Ovary (tissue), 9 donors: ENCODE results near the gene RAP1GDS1. TPM values are rescaled to one million over a fixed set of nuclear protein-coding genes. Genes with fewer than 3 reads are reported as not detected.
"Not testable (repeated sequence)": the region's sequence is repeated elsewhere in the genome, so short reads cannot be mapped to it uniquely, and the experiment has no call there.

ENCODE experiments used
- DNase-seq, 5 donors: peaks; one replicate each; pipeline ENCODE4 v3.0.0-alpha.2; 2019 to 2020
- H3K27ac ChIP-seq, 2 donors: fragments of 200-600 bp; one replicate each; pipeline versions ENCODE4 v1.5.1 to v1.8.0; 2019 to 2022
- H3K27me3 ChIP-seq: fragments of 200-600 bp; one replicate; pipeline ENCODE4 v1.8.0; 2022
- H3K36me3 ChIP-seq: fragments of 200-600 bp; sonication (generic); one replicate; pipeline ENCODE4 v1.5.1; 2019
- H3K4me1 ChIP-seq: one replicate; pipeline ENCODE4 v1.8.1; 2013; ENCODE audit warnings: mild to moderate bottlenecking, moderate library complexity; ENCODE audit not compliant: insufficient read depth
- H3K4me3 ChIP-seq: fragments of 200-600 bp; sonication (generic); one replicate; pipeline ENCODE4 v1.5.1; 2017
- H3K9me3 ChIP-seq, 2 donors: fragments of 200-600 bp in 1 of 2; sonication (generic) in 1 of 2; one replicate each; pipeline versions ENCODE4 v1.5.1 to v1.8.1; 2013 to 2019; ENCODE audit warnings: mild to moderate bottlenecking in 1 of 2, moderate library complexity in 1 of 2
- EP300 ChIP-seq: sonication (generic); formaldehyde crosslinking; IDR thresholded peaks from one replicate; pipeline ENCODE4 v1.6.1; 2017; ENCODE audit warnings: antibody characterized with exemption
- POLR2A ChIP-seq: fragments of 450-650 bp; IDR thresholded peaks from one replicate; pipeline ENCODE4 v1.6.1; 2017; ENCODE audit warnings: antibody characterized with exemption, mild to moderate bottlenecking, moderate library complexity
- WGBS, 3 donors: extraction: QIAGEN DNeasy Blood & Tissue Kit in 1 of 3; methylation state at CpG; one replicate each; pipeline versions ENCODE4 v1.1.5 to v1.1.7; 2013 to 2017; 5-methylcytosine and 5-hydroxymethylcytosine counted together
- intact Hi-C, 4 donors: fragments of 100-400 bp; cut with DNase I; formaldehyde crosslinking; loops; one replicate each; pipeline versions ENCODE4 v1.11.0 to v1.15.1; 2022 to 2023
- polyA plus RNA-seq, 2 donors: library from polyadenylated mRNA; stranded (reverse); fragments of 200-250 nt in 1 of 2; fragments of 350-450 nt in 1 of 2; fragmentation: Illumina TruSeq in 1 of 2; extraction: RNeasy Lipid Tissue Mini Kit (QIAGEN cat#74804) in 1 of 2; gene quantifications; one replicate each; pipeline ENCODE4 v1.2.3, GENCODE V29; 2013 to 2014
- total RNA-seq, 7 donors: library from RNA; depleted of rRNA in 2 of 7; stranded (reverse); fragments of >200 nt in 2 of 7; fragmentation: NEBNext Ultra II Directional in 3 of 7; extraction: Animal tissue kit (Norgen Biotek cat#: 25700) in 3 of 7; gene quantifications; one replicate each; pipeline versions ENCODE4 v1.1.0 to v1.2.4, GENCODE V29; 2016 to 2023
- TF ChIP-seq, protein P1 (sequence below), 3 donors: fragments of 450-650 bp in 2 of 3; fragments of 200-600 bp in 1 of 3; IDR thresholded peaks; one replicate each; pipeline versions ENCODE4 v1.5.1 to v1.8.0; 2016 to 2022; ENCODE audit warnings: antibody characterized with exemption in 3 of 3, mild to moderate bottlenecking in 1 of 3
- donor health status: DM: no; HTN: no; CAD: no; lungs with moderate emphysema.
- donor health status: DM: no; HTN: no; CAD: no.
- donor health status: Bipolar disorder and iron deficiency.
- donor health status: DM: yes; HTN: yes; CAD: no.
- donor health status: DM: no; HTN: no; CAD: no.
- donor health status: DM: yes; HTN: yes; CAD: no.

Gene RAP1GDS1
- total and polyA plus RNA-seq, 9 donors, result 12.6 to 40.9 (median 24.9) TPM

DNA sequence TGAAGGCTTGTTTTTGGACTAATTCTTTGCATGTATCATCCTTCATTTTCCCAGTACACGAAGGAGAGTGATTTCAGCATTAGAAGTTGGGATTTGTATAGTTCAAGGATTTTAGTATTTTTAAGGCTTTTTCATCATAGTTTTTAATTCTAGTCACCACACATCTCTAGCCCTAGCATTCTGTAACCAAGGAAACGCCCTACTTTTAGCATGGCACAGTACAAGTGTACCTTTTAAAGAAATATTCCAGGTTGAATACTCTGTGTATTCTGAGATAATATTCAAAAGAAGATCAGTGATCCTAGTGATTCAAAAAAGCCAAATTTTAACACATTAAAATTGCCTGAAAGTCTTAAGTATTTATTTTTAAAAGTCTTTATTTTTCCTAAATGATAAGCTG lies 150.5 kb downstream of the RAP1GDS1 start:
- no peak for TF ChIP-seq POLR2A
- no peak for TF ChIP-seq EP300
- TF ChIP-seq, protein P1, sequence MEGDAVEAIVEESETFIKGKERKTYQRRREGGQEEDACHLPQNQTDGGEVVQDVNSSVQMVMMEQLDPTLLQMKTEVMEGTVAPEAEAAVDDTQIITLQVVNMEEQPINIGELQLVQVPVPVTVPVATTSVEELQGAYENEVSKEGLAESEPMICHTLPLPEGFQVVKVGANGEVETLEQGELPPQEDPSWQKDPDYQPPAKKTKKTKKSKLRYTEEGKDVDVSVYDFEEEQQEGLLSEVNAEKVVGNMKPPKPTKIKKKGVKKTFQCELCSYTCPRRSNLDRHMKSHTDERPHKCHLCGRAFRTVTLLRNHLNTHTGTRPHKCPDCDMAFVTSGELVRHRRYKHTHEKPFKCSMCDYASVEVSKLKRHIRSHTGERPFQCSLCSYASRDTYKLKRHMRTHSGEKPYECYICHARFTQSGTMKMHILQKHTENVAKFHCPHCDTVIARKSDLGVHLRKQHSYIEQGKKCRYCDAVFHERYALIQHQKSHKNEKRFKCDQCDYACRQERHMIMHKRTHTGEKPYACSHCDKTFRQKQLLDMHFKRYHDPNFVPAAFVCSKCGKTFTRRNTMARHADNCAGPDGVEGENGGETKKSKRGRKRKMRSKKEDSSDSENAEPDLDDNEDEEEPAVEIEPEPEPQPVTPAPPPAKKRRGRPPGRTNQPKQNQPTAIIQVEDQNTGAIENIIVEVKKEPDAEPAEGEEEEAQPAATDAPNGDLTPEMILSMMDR (IDR thresholded peaks at IDR 0.05), result no peak
- Histone ChIP-seq H3K27me3 (no peaks in the 10 kb centered on the region), H3K27ac (no peak overlapping the region), H3K36me3 (no peaks in the 10 kb centered on the region), H3K9me3 (no peaks in the 10 kb centered on the region), H3K4me1 (no peaks in the 10 kb centered on the region), H3K4me3 (no peak overlapping the region)
- intact Hi-C loops, result no loop called here
- WGBS, 3 donors, result 75 to 83% (median 79%) methylated on average over 2 of the region's 2 CpGs
- no peak for DNase-seq

DNA sequence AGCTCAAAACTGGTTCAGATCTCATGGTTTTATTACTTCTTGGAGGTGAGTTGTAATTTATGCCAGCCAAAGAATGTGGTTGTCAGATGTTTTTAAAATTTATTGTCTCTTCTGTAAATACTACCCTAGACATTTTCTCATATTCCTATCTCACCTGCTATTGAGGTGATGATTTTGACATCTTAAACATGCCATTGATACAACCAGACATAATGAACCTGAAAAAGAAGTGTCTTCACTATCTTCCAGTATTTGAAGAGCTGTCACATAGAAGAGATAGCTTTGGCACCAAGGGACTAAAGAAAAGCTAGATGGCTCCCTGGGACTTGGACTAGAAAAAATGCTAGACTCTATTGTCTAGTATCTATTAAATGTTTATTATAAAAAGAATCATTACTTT lies 155.7 kb downstream of the RAP1GDS1 start:
- Histone ChIP-seq H3K36me3 (no peaks in the 10 kb centered on the region), H3K4me3 (no peak overlapping the region), H3K4me1 (no peaks in the 10 kb centered on the region), H3K27ac (no peak overlapping the region), H3K9me3 (no peaks in the 10 kb centered on the region), H3K27me3 (no peaks in the 10 kb centered on the region)
- intact Hi-C loops, result no loop called here
- TF ChIP-seq POLR2A (no peak), EP300 (no peak)
- TF ChIP-seq, protein P1 (IDR thresholded peaks at IDR 0.05), result no peak
- no peak for DNase-seq

DNA sequence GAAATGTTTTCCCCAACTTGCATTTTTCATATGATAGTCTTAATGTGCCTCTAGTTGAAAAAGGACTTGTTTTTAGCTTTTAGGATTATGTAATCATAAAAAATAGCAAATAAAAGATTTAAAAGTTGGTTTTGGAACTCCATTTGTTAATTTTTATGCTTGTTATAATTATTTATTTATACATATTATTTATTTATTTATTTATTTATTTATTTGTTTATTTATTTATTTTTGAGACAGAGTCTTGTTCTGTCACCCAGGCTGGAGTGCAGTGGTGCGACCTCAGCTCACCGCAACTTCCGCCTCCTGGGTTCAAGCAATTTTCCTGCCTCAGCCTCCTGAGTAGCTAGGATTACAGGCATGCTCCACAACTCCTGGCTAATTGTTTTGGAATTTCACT lies 159.0 kb downstream of the RAP1GDS1 start:
- intact Hi-C loops, H3K9me3 ChIP-seq, H3K27ac ChIP-seq, H3K4me3 ChIP-seq, H3K36me3 ChIP-seq, DNase-seq, H3K4me1 ChIP-seq, H3K27me3 ChIP-seq: not testable (repeated sequence)
- WGBS, 3 donors, result 96 to 97% (median 97%) methylated on average over 3 of the region's 3 CpGs

DNA sequence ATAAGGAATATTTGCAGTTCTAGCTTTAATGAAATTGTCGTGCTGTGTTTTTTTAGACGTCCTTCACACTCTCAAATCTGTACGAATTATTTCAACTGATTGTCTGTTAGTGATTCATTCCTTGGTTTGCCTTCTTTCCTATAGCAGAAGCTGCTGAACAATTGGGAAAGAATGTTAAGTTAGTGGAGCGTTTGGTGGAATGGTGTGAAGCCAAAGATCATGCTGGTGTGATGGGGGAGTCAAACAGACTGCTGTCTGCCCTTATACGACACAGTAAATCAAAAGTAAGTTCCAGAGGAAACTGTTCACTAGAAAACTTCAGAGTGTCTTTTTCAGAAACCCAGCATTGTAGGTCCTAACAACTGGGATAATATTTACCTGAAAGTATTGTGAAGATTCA lies 159.9 kb downstream of the RAP1GDS1 start:
- no peaks in the 10 kb centered on the region for H3K27me3 ChIP-seq
- intact Hi-C loops, result no loop called here
- H3K27ac ChIP-seq, result no peak overlapping the region
- no peak for DNase-seq
- TF ChIP-seq EP300 (no peak), POLR2A (no peak)
- TF ChIP-seq, protein P1 (IDR thresholded peaks at IDR 0.05), result no peak
- H3K4me1 ChIP-seq, result no peaks in the 10 kb centered on the region
- no peak overlapping the region for H3K4me3 ChIP-seq
- H3K36me3 ChIP-seq, result no peaks in the 10 kb centered on the region
- H3K9me3 ChIP-seq, result no peaks in the 10 kb centered on the region
- 72 to 81% (median 76%) methylated on average over 5 of the region's 5 CpGs for WGBS, 3 donors

DNA sequence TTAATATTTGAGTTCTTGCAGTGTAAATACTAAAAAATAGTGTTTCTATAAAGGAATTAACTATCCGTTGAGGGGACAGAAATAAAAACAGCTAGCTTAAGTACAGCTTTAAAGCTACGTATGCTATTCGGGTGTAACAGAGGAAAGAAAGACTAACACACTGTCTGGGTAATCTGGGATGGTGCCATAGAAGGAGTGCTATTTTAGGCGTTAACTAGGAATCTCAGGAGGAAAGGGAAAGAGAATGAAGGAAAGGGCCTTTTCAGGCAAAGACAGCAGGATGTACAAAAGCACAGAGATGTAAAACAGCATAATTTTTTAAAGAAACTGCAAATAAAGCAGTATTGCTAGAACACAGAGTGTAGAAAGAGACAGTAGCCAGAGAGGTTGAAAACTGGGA lies 161.8 kb downstream of the RAP1GDS1 start:
- WGBS, 3 donors, result 65 to 75% (median 71%) methylated on average over 4 of the region's 4 CpGs
- intact Hi-C loops, result no loop called here

More for the DNA sequence above, 161.8 kb downstream of the RAP1GDS1 start:
- Histone ChIP-seq H3K9me3 (no peaks in the 10 kb centered on the region), H3K27me3 (no peaks in the 10 kb centered on the region), H3K27ac (no peak overlapping the region), H3K4me1 (no peaks in the 10 kb centered on the region), H3K36me3 (no peaks in the 10 kb centered on the region), H3K4me3 (no peak overlapping the region)
- no peak for DNase-seq
- TF ChIP-seq EP300 (no peak), POLR2A (no peak)
- TF ChIP-seq, protein P1 (IDR thresholded peaks at IDR 0.05), result no peak
